Prostate gland (tissue), 2 donors: ENCODE results near the gene GORASP1.

Experiments
- POLR2A ChIP-seq: fragments of 450-650 bp; IDR thresholded peaks from one replicate; pipeline ENCODE4 v1.6.1; 2016; ENCODE audit warnings: antibody characterized with exemption, mild to moderate bottlenecking
- POLR2AphosphoS5 ChIP-seq: sonication (generic); formaldehyde crosslinking; IDR thresholded peaks from one replicate; pipeline ENCODE4 v1.6.1; 2017; ENCODE audit warnings: antibody characterized with exemption
- TF ChIP-seq, protein P1 (sequence below), 4 experiments: fragments of 200-600 bp in 2 of 4; fragments of 450-650 bp in 2 of 4; sonication (generic) in 2 of 4; IDR thresholded peaks; 1 replicate in 3 of 4; 2 replicates in 1 of 4; pipeline ENCODE4 v1.5.1; 2016 to 2019; ENCODE audit warnings: antibody characterized with exemption in 4 of 4, mild to moderate bottlenecking in 2 of 4, moderate library complexity in 2 of 4

DNA sequence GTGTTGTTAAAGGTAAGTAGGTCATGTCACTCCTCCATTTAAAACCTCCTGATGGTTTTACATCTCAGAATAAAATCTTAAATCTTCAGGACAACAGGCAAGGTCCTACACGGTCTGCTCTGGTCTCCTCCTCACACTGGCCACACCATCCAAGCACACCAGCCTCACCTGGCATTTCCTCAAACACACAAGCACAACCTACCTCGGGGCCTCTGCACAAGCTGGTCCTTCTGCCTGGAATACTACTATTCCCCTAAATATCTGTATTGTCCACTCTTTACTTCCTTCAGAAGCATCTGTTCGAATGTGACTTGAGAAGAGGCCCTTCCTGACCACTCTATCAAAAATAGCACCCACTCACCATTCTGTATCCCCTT, 1.8 kb downstream of the GORASP1 start:
- TF ChIP-seq, protein P1, sequence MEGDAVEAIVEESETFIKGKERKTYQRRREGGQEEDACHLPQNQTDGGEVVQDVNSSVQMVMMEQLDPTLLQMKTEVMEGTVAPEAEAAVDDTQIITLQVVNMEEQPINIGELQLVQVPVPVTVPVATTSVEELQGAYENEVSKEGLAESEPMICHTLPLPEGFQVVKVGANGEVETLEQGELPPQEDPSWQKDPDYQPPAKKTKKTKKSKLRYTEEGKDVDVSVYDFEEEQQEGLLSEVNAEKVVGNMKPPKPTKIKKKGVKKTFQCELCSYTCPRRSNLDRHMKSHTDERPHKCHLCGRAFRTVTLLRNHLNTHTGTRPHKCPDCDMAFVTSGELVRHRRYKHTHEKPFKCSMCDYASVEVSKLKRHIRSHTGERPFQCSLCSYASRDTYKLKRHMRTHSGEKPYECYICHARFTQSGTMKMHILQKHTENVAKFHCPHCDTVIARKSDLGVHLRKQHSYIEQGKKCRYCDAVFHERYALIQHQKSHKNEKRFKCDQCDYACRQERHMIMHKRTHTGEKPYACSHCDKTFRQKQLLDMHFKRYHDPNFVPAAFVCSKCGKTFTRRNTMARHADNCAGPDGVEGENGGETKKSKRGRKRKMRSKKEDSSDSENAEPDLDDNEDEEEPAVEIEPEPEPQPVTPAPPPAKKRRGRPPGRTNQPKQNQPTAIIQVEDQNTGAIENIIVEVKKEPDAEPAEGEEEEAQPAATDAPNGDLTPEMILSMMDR (IDR thresholded peaks at IDR 0.05): no peak
- TF ChIP-seq POLR2AphosphoS5 (no peak), POLR2A (no peak)
